Hepatocyte (in vitro differentiated cells): ENCODE data around the gene CDC42BPA.
"Not testable (repeated sequence)": the region's sequence is repeated elsewhere in the genome, so short reads cannot be mapped to it uniquely, and the experiment has no call there.

ENCODE experiments used
- CTCF ChIP-seq: fragments of 200-600 bp; sonication (generic); IDR thresholded peaks from 2 replicates; pipeline ENCODE4 v1.5.1; 2016; ENCODE audit warnings: antibody characterized with exemption, mild to moderate bottlenecking; ENCODE audit not compliant: poor library complexity
- EZH2 ChIP-seq: fragments of 200-600 bp; sonication (generic); IDR thresholded peaks from 2 replicates; pipeline ENCODE4 v1.6.1; 2016; ENCODE audit warnings: antibody characterized with exemption, mild to moderate bottlenecking, borderline replicate concordance

GRCh38 chr1:227132695-227133094, 185.6 kb downstream of the CDC42BPA start:
- TF ChIP-seq CTCF, EZH2: not testable (repeated sequence)
